Measurements from ENCODE around the gene TMEM273. TPM values are rescaled to one million over a fixed set of nuclear protein-coding genes. Genes with fewer than 3 reads are reported as not detected.

Gene TMEM273
- total RNA-seq, 1 donor from 2014 or later: 16.2 TPM

GRCh38 chr10:49219248-49219647 lies 31.1 kb upstream of the TMEM273 start:
- H3K27ac Mint-ChIP-seq: no peak overlapping the region

GRCh38 chr10:49218480-49218879 lies 30.3 kb upstream of the TMEM273 start:
- intact Hi-C loops (cut with micrococcal nuclease): no loop called here

More at GRCh38 chr10:49219248-49219647, 31.1 kb upstream of the TMEM273 start:
- Mint-ChIP-seq H3K4me1 (ENCODE audit: low read depth) (peaks cover 5% of the 10 kb centered on the region), H3K4me3 (no peak overlapping the region), H3K27me3 (ENCODE audit: insufficient read depth) (peaks cover 18% of the 10 kb centered on the region), H3K9me3 (no peaks in the 10 kb centered on the region), H3K36me3 (ENCODE audit: low read depth) (no peaks in the 10 kb centered on the region)
- no peak for DNase-seq (ENCODE audit: low spot score)
- intact Hi-C loops (cut with micrococcal nuclease): no loop called here

GRCh38 chr10:49217645-49218044 lies 29.5 kb upstream of the TMEM273 start:
- H3K27me3 Mint-ChIP-seq (ENCODE audit: insufficient read depth): peaks cover 26% of the 10 kb centered on the region
- H3K9me3 Mint-ChIP-seq: no peaks in the 10 kb centered on the region

More at GRCh38 chr10:49218480-49218879, 30.3 kb upstream of the TMEM273 start:
- H3K4me3 Mint-ChIP-seq: no peak overlapping the region
- no peak for DNase-seq (ENCODE audit: low spot score)
- no peaks in the 10 kb centered on the region for H3K36me3 Mint-ChIP-seq (ENCODE audit: low read depth)
- no peak overlapping the region for H3K27ac Mint-ChIP-seq
- peaks cover 5% of the 10 kb centered on the region for H3K4me1 Mint-ChIP-seq (ENCODE audit: low read depth)
- H3K9me3 Mint-ChIP-seq: no peaks in the 10 kb centered on the region
- peaks cover 23% of the 10 kb centered on the region for H3K27me3 Mint-ChIP-seq (ENCODE audit: insufficient read depth)

GRCh38 chr10:49213211-49213610 lies 25.0 kb upstream of the TMEM273 start:
- Mint-ChIP-seq H3K27me3 (ENCODE audit: insufficient read depth) (peaks cover 19% of the 10 kb centered on the region), H3K4me3 (no peak overlapping the region), H3K36me3 (ENCODE audit: low read depth) (no peaks in the 10 kb centered on the region), H3K27ac (no peak overlapping the region), H3K4me1 (ENCODE audit: low read depth) (peaks cover 5% of the 10 kb centered on the region), H3K9me3 (no peaks in the 10 kb centered on the region)
- DNase-seq (ENCODE audit: low spot score): no peak
- intact Hi-C loops (cut with micrococcal nuclease): no loop called here

More at GRCh38 chr10:49217645-49218044, 29.5 kb upstream of the TMEM273 start:
- DNase-seq (ENCODE audit: low spot score): no peak
- Mint-ChIP-seq H3K27ac (no peak overlapping the region), H3K4me3 (no peak overlapping the region), H3K36me3 (ENCODE audit: low read depth) (no peaks in the 10 kb centered on the region), H3K4me1 (ENCODE audit: low read depth) (peaks cover 5% of the 10 kb centered on the region)
- intact Hi-C loops (cut with micrococcal nuclease): no loop called here

GRCh38 chr10:49212783-49213182 lies 24.6 kb upstream of the TMEM273 start:
- no peaks in the 10 kb centered on the region for H3K36me3 Mint-ChIP-seq (ENCODE audit: low read depth)
- peaks cover 5% of the 10 kb centered on the region for H3K4me1 Mint-ChIP-seq (ENCODE audit: low read depth)
- H3K27ac Mint-ChIP-seq: no peak overlapping the region
- H3K4me3 Mint-ChIP-seq: no peak overlapping the region
- no peak for DNase-seq (ENCODE audit: low spot score)
- H3K27me3 Mint-ChIP-seq (ENCODE audit: insufficient read depth): peaks cover 19% of the 10 kb centered on the region
- intact Hi-C loops (cut with micrococcal nuclease): no loop called here
- no peaks in the 10 kb centered on the region for H3K9me3 Mint-ChIP-seq

- Mint-ChIP-seq H3K4me3 (no peak overlapping the region), H3K27me3 (ENCODE audit: insufficient read depth) (peaks cover 19% of the 10 kb centered on the region), H3K9me3 (no peaks in the 10 kb centered on the region), H3K27ac (no peak overlapping the region), H3K36me3 (ENCODE audit: low read depth) (no peaks in the 10 kb centered on the region), H3K4me1 (ENCODE audit: low read depth) (peaks cover 5% of the 10 kb centered on the region)
- DNase-seq (ENCODE audit: low spot score): no peak
- intact Hi-C loops (cut with micrococcal nuclease): no loop called here
Measured at GRCh38 chr10:49212076-49212475, 23.9 kb upstream of the TMEM273 start.

GRCh38 chr10:49208996-49209395 lies 20.8 kb upstream of the TMEM273 start:
- H3K9me3 Mint-ChIP-seq: no peaks in the 10 kb centered on the region
- H3K4me1 Mint-ChIP-seq (ENCODE audit: low read depth): no peaks in the 10 kb centered on the region
- no peak overlapping the region for H3K4me3 Mint-ChIP-seq
- DNase-seq (ENCODE audit: low spot score): no peak
- intact Hi-C loops (cut with micrococcal nuclease): no loop called here
- peaks cover 13% of the 10 kb centered on the region for H3K27me3 Mint-ChIP-seq (ENCODE audit: insufficient read depth)
- H3K36me3 Mint-ChIP-seq (ENCODE audit: low read depth): no peaks in the 10 kb centered on the region
- H3K27ac Mint-ChIP-seq: no peak overlapping the region

GRCh38 chr10:49207936-49208487 lies 19.8 kb upstream of the TMEM273 start:
- intact Hi-C loops (cut with micrococcal nuclease): no loop called here
- no peaks in the 10 kb centered on the region for H3K9me3 Mint-ChIP-seq
- H3K27ac Mint-ChIP-seq: no peak overlapping the region
- no peaks in the 10 kb centered on the region for H3K36me3 Mint-ChIP-seq (ENCODE audit: low read depth)
- peaks cover 20% of the 10 kb centered on the region for H3K27me3 Mint-ChIP-seq (ENCODE audit: insufficient read depth)
- no peak for DNase-seq (ENCODE audit: low spot score)
- H3K4me1 Mint-ChIP-seq (ENCODE audit: low read depth): no peaks in the 10 kb centered on the region
- no peak overlapping the region for H3K4me3 Mint-ChIP-seq

GRCh38 chr10:49207113-49207512 lies 18.9 kb upstream of the TMEM273 start:
- H3K4me3 Mint-ChIP-seq: no peak overlapping the region
- H3K36me3 Mint-ChIP-seq (ENCODE audit: low read depth): no peaks in the 10 kb centered on the region
- intact Hi-C loops (cut with micrococcal nuclease): no loop called here
- no peak overlapping the region for H3K27ac Mint-ChIP-seq
- H3K4me1 Mint-ChIP-seq (ENCODE audit: low read depth): no peaks in the 10 kb centered on the region
- H3K9me3 Mint-ChIP-seq: no peaks in the 10 kb centered on the region
- H3K27me3 Mint-ChIP-seq (ENCODE audit: insufficient read depth): peaks cover 19% of the 10 kb centered on the region
- DNase-seq (ENCODE audit: low spot score): no peak

- DNase-seq (ENCODE audit: low spot score): no peak
- intact Hi-C loops (cut with micrococcal nuclease): no loop called here
- peaks cover 23% of the 10 kb centered on the region for H3K27me3 Mint-ChIP-seq (ENCODE audit: insufficient read depth)
- H3K36me3 Mint-ChIP-seq (ENCODE audit: low read depth): no peaks in the 10 kb centered on the region
- no peak overlapping the region for H3K27ac Mint-ChIP-seq
- no peaks in the 10 kb centered on the region for H3K9me3 Mint-ChIP-seq
- H3K4me1 Mint-ChIP-seq (ENCODE audit: low read depth): no peaks in the 10 kb centered on the region
- H3K4me3 Mint-ChIP-seq: no peak overlapping the region
Measured at GRCh38 chr10:49205206-49205605, 17.0 kb upstream of the TMEM273 start.

- no peak for DNase-seq (ENCODE audit: low spot score)
- no peak overlapping the region for H3K4me3 Mint-ChIP-seq
- H3K4me1 Mint-ChIP-seq (ENCODE audit: low read depth): no peaks in the 10 kb centered on the region
- H3K9me3 Mint-ChIP-seq: no peaks in the 10 kb centered on the region
- intact Hi-C loops (cut with micrococcal nuclease): no loop called here
- H3K27ac Mint-ChIP-seq: no peak overlapping the region
- H3K36me3 Mint-ChIP-seq (ENCODE audit: low read depth): no peaks in the 10 kb centered on the region
- peaks cover 32% of the 10 kb centered on the region for H3K27me3 Mint-ChIP-seq (ENCODE audit: insufficient read depth)
Measured at GRCh38 chr10:49204119-49204518, 15.9 kb upstream of the TMEM273 start.

GRCh38 chr10:49202266-49202665 lies 14.1 kb upstream of the TMEM273 start:
- Mint-ChIP-seq H3K36me3 (ENCODE audit: low read depth) (no peaks in the 10 kb centered on the region), H3K9me3 (no peaks in the 10 kb centered on the region), H3K4me3 (no peak overlapping the region), H3K27me3 (ENCODE audit: insufficient read depth) (peaks cover 38% of the 10 kb centered on the region), H3K4me1 (ENCODE audit: low read depth) (no peaks in the 10 kb centered on the region), H3K27ac (no peak overlapping the region)
- DNase-seq (ENCODE audit: low spot score): no peak
- intact Hi-C loops (cut with micrococcal nuclease): no loop called here

GRCh38 chr10:49200854-49201253 lies 12.7 kb upstream of the TMEM273 start:
- DNase-seq (ENCODE audit: low spot score): no peak
- no peaks in the 10 kb centered on the region for H3K9me3 Mint-ChIP-seq
- intact Hi-C loops (cut with micrococcal nuclease): no loop called here
- no peak overlapping the region for H3K27ac Mint-ChIP-seq
- H3K4me1 Mint-ChIP-seq (ENCODE audit: low read depth): no peaks in the 10 kb centered on the region
- H3K36me3 Mint-ChIP-seq (ENCODE audit: low read depth): no peaks in the 10 kb centered on the region
- H3K27me3 Mint-ChIP-seq (ENCODE audit: insufficient read depth): peaks cover 40% of the 10 kb centered on the region
- no peak overlapping the region for H3K4me3 Mint-ChIP-seq

GRCh38 chr10:49197171-49197570 lies 9.0 kb upstream of the TMEM273 start:
- no peaks in the 10 kb centered on the region for H3K36me3 Mint-ChIP-seq (ENCODE audit: low read depth)
- intact Hi-C loops (cut with micrococcal nuclease): no loop called here
- no peak for DNase-seq (ENCODE audit: low spot score)
- no peak overlapping the region for H3K4me3 Mint-ChIP-seq
- no peak overlapping the region for H3K27ac Mint-ChIP-seq
- no peaks in the 10 kb centered on the region for H3K9me3 Mint-ChIP-seq
- H3K4me1 Mint-ChIP-seq (ENCODE audit: low read depth): peaks cover 15% of the 10 kb centered on the region
- H3K27me3 Mint-ChIP-seq (ENCODE audit: insufficient read depth): peaks cover 30% of the 10 kb centered on the region

Data from activated T-helper 1 cell treated with anti-CD3 and anti-CD28 coated beads, Interleukin-12 subunit alpha, Interleukin-12 subunit beta, Interleukin-2, Interleukin-4 antibody, amounts not matched to agents 30 ng/mL and 10 ng/mL and 1 ng/mL, durations not matched to agents 14 hours and 24 hours and 36 hours (primary cell).